K562 (cell line): Measurements from ENCODE around the gene RALGAPB. TPM values are rescaled to one million over a fixed set of nuclear protein-coding genes. Genes with fewer than 3 reads are reported as not detected.

ENCODE experiments used
- BRCA1 ChIP-seq, 2 experiments: fragments of 450-650 bp in 1 of 2; sonication (generic) in 1 of 2; formaldehyde crosslinking in 1 of 2; IDR thresholded peaks; 2 replicates each; pipeline versions ENCODE4 v1.5.0 to v1.6.1; 2017 to 2020; ENCODE audit warnings: mild to moderate bottlenecking in 1 of 2, missing genetic modification reagents in 1 of 2
- ELK1 ChIP-seq: sonication (generic); formaldehyde crosslinking; IDR thresholded peaks from 2 replicates; pipeline ENCODE4 v1.8.1; 2022; ENCODE audit warnings: missing genetic modification reagents
- polyA plus RNA-seq, 8 experiments: library from polyadenylated mRNA; depleted of rRNA in 4 of 8; stranded (reverse) in 5 of 8; unstranded in 3 of 8; fragments of >200 nt; fragmentation: Nextera tagmentation in 2 of 8; fragmentation: Illumina TruSeq in 1 of 8; extraction: Ambion mirVana in 2 of 8; extraction: Trizol in 1 of 8; gene quantifications; 2 replicates each; pipeline versions ENCODE4 v1.2.1 to v1.2.3, GENCODE V29; 2011 to 2014; ENCODE audit warnings: inconsistent platforms in 1 of 8, missing spikeins in 1 of 8
- total RNA-seq, 7 experiments: library from RNA; depleted of rRNA in 6 of 7; stranded (reverse); fragments of >200 nt in 6 of 7; fragmentation: Illumina TruSeq in 2 of 7; extraction: Trizol in 2 of 7; gene quantifications; 2 replicates each; pipeline versions ENCODE4 v1.2.1 to v1.2.3, GENCODE V29; 2011 to 2021; ENCODE audit warnings: low replicate concordance in 1 of 7
- TF ChIP-seq, protein P1 (sequence below): fragments of 250-450 bp; sonication (Bioruptor Pico); IDR thresholded peaks from 2 replicates; pipeline ENCODE4 v1.4.0; 2020; ENCODE audit warnings: mild to moderate bottlenecking, moderate library complexity

Gene RALGAPB
- total and polyA plus RNA-seq, 9 of the 15 experiments (the other 6 are each of a cell fraction or from before 2014, with no cell fraction given) = 4.3 to 25.6 (median 13.6) TPM

DNA sequence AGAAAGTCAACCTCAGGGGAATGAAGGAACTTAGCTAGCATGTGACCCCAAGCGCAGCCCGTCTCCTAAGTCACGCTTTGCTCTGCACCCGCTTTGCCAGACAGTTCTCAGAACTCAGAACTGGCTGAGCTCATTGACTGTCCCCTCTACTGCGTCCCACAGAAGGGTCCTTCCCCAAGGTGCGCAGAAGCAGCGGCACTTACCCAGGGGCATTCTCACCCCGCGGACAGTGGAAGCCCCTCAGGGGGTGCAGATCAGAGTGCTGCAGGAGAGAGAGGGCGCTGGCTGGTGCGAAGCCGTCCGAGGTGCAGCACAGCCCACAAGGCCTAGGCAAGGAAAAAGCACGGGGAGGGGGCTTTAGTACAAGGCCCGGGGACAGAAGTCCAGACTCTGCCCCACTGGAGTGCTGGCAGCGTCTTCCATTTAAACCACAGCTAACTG is 38.3 kb upstream of the RALGAPB start (continued):
- TF ChIP-seq ELK1 (CRISPR knock-in tag) (no peak), BRCA1 (IDR thresholded peaks at IDR 0.05) (no peak), BRCA1 (CRISPR knock-in tag; IDR thresholded peaks at IDR 0.05) (0 out of 2 replicates have a peak, but pooled peaks have one; percentile 5)
- TF ChIP-seq, protein P1, sequence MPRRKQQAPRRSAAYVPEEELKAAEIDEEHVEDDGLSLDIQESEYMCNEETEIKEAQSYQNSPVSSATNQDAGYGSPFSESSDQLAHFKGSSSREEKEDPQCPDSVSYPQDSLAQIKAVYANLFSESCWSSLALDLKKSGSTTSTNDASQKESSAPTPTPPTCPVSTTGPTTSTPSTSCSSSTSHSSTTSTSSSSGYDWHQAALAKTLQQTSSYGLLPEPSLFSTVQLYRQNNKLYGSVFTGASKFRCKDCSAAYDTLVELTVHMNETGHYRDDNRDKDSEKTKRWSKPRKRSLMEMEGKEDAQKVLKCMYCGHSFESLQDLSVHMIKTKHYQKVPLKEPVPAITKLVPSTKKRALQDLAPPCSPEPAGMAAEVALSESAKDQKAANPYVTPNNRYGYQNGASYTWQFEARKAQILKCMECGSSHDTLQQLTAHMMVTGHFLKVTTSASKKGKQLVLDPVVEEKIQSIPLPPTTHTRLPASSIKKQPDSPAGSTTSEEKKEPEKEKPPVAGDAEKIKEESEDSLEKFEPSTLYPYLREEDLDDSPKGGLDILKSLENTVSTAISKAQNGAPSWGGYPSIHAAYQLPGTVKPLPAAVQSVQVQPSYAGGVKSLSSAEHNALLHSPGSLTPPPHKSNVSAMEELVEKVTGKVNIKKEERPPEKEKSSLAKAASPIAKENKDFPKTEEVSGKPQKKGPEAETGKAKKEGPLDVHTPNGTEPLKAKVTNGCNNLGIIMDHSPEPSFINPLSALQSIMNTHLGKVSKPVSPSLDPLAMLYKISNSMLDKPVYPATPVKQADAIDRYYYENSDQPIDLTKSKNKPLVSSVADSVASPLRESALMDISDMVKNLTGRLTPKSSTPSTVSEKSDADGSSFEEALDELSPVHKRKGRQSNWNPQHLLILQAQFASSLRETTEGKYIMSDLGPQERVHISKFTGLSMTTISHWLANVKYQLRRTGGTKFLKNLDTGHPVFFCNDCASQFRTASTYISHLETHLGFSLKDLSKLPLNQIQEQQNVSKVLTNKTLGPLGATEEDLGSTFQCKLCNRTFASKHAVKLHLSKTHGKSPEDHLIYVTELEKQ (CRISPR knock-in tag) = no peak
